Mucosa of descending colon (tissue), 3 donors: ENCODE data around the gene CORO1C. TPM values are rescaled to one million over a fixed set of nuclear protein-coding genes. Genes with fewer than 3 reads are reported as not detected.
A peak's percentile ranks its signal among the peaks of the same experiment; 100 is the strongest.
"Not testable (repeated sequence)": the region's sequence is repeated elsewhere in the genome, so short reads cannot be mapped to it uniquely, and the experiment has no call there.

Experiments used
- ATAC-seq: fragments of 200-7000 bp; cut with Tn5 transposase; one replicate; pipeline ENCODE4 v1.9.1; 2020; ENCODE audit warnings: mild to moderate bottlenecking, moderate library complexity
- DNase-seq, 3 donors: peaks; one replicate each; pipeline ENCODE4 v3.0.0-alpha.2; 2020
- H3K36me3 ChIP-seq: fragments of 200-600 bp; one replicate; pipeline ENCODE4 v1.8.0; 2021; ENCODE audit warnings: low read depth, mild to moderate bottlenecking
- H3K4me1 ChIP-seq: fragments of 200-600 bp; one replicate; pipeline ENCODE4 v1.8.0; 2021; ENCODE audit warnings: low read depth, mild to moderate bottlenecking
- H3K4me3 ChIP-seq: fragments of 200-600 bp; one replicate; pipeline ENCODE4 v1.8.0; 2021; ENCODE audit warnings: mild to moderate bottlenecking
- H3K9me3 ChIP-seq: fragments of 200-600 bp; one replicate; pipeline ENCODE4 v1.8.0; 2021; ENCODE audit warnings: mild to moderate bottlenecking
- CTCF ChIP-seq: fragments of 200-600 bp; IDR thresholded peaks from one replicate; pipeline ENCODE4 v1.8.0; 2022; ENCODE audit warnings: antibody characterized with exemption, mild to moderate bottlenecking
- intact Hi-C, 2 donors: fragments of 100-400 bp; cut with DNase I in 1 of 2; cut with micrococcal nuclease in 1 of 2; formaldehyde crosslinking; loops; one replicate each; pipeline versions ENCODE4 v1.11.0 to v1.11.1; 2022; cut with DNase I, micrococcal nuclease
- total RNA-seq, 3 donors: library from RNA; stranded (reverse); fragmentation: NEBNext Ultra II Directional in 2 of 3; extraction: Animal tissue kit (Norgen Biotek cat#: 25700) in 2 of 3; gene quantifications; one replicate each; pipeline versions ENCODE4 v1.2.1 to v1.2.4, GENCODE V29; 2021 to 2023
- donor health status: DM: no; HTN: no; CAD: no; lungs with moderate emphysema.
- donor health status: DM: no; HTN: no; CAD: no.
- donor health status: DM: no; HTN: yes; CAD: no.

The CORO1C gene
- total RNA-seq, 3 donors from 2014 or later: 80.5 to 328 (median 123) TPM

GRCh38 chr12:108635201-108635996 lies 95.9 kb downstream of the CORO1C start:
- intact Hi-C loops: no loop called here
- Histone ChIP-seq H3K9me3 (no peaks in the 10 kb centered on the region), H3K4me3 (no peak overlapping the region), H3K36me3 (no peaks in the 10 kb centered on the region), H3K4me1 (peaks cover 6% of the 10 kb centered on the region)
- DNase-seq (peak in 1 of 3 donors; percentile 46), ATAC-seq (peak; percentile 44)
- no peak for TF ChIP-seq CTCF

- no peaks in the 10 kb centered on the region for H3K36me3 ChIP-seq
- peaks cover 6% of the 10 kb centered on the region for H3K4me1 ChIP-seq
- no peak overlapping the region for H3K4me3 ChIP-seq
- DNase-seq: peak in 1 of 3 donors; percentile 75
- H3K9me3 ChIP-seq: no peaks in the 10 kb centered on the region
- peak; percentile 22 for ATAC-seq
- intact Hi-C loops: no loop called here
- TF ChIP-seq CTCF: no peak
Observed at GRCh38 chr12:108634341-108634751, 97.0 kb downstream of the CORO1C start.

GRCh38 chr12:108633534-108634248 lies 97.6 kb downstream of the CORO1C start, which contains the start of gene SELPLG:
Gene SELPLG, minus strand, starts transcription at chr12:108633894. Its CDS starts 9,587 bp downstream, at chr12:108624307.
- intact Hi-C loops: no loop called here
- Histone ChIP-seq H3K4me3 (no peak within 1 kb of the TSS), H3K4me1 (peaks cover 6% of the 10 kb centered on the region), H3K9me3 (no peaks in the 10 kb centered on the region), H3K36me3 (no peaks in the 10 kb centered on the region)
- TF ChIP-seq CTCF: no peak
- ATAC-seq (peak; percentile 74), DNase-seq (peak; percentile 73 to 92 (median 75))

GRCh38 chr12:108633081-108633533 lies 98.2 kb downstream of the CORO1C start:
- intact Hi-C loops: no loop called here
- no peaks in the 10 kb centered on the region for H3K9me3 ChIP-seq
- H3K4me1 ChIP-seq: peaks cover 6% of the 10 kb centered on the region
- no peak for TF ChIP-seq CTCF
- H3K36me3 ChIP-seq: no peaks in the 10 kb centered on the region
- DNase-seq (no peak), ATAC-seq (no peak)
- H3K4me3 ChIP-seq: no peak overlapping the region

- DNase-seq, H3K9me3 ChIP-seq, H3K4me3 ChIP-seq, intact Hi-C loops, ATAC-seq, H3K36me3 ChIP-seq, H3K4me1 ChIP-seq: not testable (repeated sequence)
Observed at GRCh38 chr12:108631261-108631660, 100.1 kb downstream of the CORO1C start.
